HG03439 (cell line): Measurements from ENCODE around the gene SFXN5.

Experiments
- ATAC-seq: cut with Tn5 transposase; IDR thresholded peaks from one replicate; pipeline ENCODE4 v1.9.1; 2021; ENCODE audit warnings: mild to moderate bottlenecking, moderate library complexity; ENCODE audit not compliant: unreplicated experiment

The SFXN5 gene

GRCh38 chr2:72945450-72946019, 126.0 kb downstream of the SFXN5 start:
- no peak for ATAC-seq

DNA sequence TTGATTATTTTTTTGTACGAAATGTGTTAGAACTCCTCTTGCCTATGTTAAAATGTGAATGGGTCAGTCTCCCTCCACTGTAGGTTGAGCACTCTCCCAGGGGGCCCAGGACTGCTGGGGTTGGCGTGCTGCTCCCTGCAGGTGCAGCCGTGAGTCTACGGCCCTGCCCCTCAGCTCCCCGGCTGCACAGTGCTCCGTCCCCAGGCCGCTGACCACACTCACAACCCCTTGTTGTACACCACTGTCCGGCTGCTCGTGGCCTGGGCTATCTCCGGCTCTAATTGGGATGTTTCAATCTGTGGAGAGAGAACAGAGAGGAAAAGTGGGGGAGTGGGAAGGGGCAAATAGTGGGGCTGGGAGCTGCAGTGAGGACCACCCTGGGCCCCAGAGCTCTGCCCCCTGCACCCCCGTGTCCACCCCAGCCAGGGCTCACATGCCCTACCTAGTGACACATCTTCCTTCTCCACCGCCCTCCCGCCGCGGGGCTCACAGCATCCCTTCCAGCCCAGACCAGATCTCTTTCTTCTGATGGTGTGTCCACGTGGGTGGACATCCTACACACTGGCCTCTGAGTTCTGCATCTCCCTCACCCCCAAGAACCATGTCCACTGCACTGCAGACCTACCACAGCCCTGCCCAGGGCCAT, 126.6 kb downstream of the SFXN5 start:
- ATAC-seq = no peak

- no peak for ATAC-seq
Observed at GRCh38 chr2:72943540-72944395, 127.7 kb downstream of the SFXN5 start.

GRCh38 chr2:72942881-72943418, 128.6 kb downstream of the SFXN5 start:
- ATAC-seq = no peak

DNA sequence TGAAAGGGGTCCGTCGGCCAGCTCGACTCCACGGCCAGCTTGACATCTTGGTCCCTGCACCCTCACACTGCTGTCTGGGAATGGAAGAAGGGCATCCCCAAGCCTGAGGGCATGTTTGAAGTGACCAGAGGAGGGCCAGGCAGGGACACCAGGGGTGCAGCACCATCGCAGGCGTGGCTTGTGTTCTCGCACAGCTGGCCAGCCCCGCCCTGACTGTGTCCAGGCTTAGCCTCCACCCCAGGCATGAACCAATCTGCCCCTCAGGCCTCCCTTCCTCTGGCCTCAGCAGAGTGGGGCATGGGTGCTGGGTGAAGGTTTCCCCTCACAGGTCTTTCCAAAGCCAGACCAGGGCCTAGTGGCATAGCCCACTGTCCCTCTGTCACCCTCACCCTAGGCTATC, 129.2 kb downstream of the SFXN5 start:
- no peak for ATAC-seq

GRCh38 chr2:72940786-72941185, 130.7 kb downstream of the SFXN5 start:
- ATAC-seq = no peak

- no peak for ATAC-seq
Observed at GRCh38 chr2:72940361-72940760, 131.2 kb downstream of the SFXN5 start.

DNA sequence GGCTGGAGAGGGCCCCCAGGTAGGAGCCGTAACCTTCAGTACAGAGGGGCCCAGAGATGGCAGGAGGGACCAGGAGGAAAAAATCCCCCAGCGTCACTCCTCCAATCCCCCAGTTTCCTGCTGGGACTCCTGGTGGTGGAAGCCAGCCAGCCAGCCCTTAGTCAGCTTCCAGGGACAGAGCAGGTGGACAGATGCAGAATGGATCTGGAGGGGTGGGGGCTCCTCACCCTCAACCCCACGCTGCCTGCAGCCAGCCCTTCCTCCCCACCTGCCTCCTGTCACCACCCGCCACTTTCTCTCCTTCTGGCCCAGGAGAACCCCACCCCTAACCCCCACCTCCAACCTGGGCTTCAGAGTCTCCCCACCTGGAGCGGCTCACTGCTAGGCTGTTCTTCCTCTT, 133.1 kb downstream of the SFXN5 start:
- ATAC-seq = no peak

- ATAC-seq = no peak
Observed at GRCh38 chr2:72937356-72937669, 134.2 kb downstream of the SFXN5 start.

DNA sequence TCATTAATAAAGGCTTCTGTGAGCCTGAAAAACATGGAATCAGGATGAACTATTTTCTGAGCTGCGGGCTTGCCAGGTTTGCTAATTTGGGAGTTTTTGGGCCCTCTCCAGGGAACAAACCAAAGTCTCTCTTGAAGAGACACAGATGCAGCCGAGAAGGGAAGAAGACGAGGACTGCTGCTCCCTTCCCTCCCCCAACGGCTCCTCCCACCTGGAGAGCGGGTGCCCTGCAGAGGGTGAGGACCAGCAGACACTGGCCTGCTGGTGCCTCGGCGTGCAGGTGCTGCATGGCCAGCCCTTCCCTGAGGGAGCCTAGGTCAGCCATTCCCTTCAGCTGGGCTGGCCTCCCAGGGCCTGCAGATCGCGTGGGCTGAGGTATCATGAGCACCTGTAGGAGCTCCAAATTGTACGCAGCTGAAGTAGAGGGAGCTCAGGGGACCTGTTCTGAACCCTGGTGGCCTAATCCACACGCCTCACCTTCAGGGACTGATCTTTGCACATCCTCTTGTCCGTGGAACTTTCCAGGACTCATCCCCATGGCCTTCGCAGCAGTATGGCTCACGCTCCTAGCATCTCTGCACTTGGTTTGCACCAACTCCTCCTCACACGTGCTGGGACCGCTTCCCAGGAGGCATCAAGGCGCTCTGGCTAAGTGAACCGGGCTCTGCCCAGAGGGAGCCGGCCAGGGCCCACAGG, 134.7 kb downstream of the SFXN5 start:
- ATAC-seq = no peak

DNA sequence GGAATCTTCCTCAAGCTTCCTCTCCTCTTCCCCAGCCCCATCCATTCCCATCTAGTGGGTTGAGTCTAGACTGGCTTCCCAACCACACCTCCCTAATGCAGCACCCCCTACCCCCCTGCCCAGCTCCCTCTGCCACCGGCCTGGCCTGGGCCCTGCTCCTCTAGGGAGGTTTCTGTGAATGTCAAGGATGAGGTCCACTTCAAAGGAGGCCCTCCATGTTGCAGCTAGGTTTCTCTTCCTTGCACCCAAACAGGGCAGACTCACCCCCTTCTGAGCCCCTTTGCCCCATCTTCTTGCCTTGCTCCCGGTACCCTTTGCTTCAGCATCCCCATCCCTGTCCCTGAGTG, 135.9 kb downstream of the SFXN5 start:
- no peak for ATAC-seq

- ATAC-seq = no peak
Observed at GRCh38 chr2:72934683-72935610, 136.6 kb downstream of the SFXN5 start.

DNA sequence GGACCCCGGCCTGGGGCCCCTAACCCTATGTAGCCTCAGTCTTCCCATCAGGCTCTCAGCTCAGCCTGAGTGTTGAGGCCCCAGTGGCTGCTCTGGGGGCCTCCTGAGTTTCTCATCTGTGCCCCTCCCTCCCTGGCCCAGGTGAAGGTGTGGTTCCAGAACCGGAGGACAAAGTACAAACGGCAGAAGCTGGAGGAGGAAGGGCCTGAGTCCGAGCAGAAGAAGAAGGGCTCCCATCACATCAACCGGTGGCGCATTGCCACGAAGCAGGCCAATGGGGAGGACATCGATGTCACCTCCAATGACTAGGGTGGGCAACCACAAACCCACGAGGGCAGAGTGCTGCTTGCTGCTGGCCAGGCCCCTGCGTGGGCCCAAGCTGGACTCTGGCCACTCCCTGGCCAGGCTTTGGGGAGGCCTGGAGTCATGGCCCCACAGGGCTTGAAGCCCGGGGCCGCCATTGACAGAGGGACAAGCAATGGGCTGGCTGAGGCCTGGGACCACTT, 137.8 kb downstream of the SFXN5 start:
- ATAC-seq = no peak

GRCh38 chr2:72933207-72933606, 138.3 kb downstream of the SFXN5 start:
- ATAC-seq = no peak

DNA sequence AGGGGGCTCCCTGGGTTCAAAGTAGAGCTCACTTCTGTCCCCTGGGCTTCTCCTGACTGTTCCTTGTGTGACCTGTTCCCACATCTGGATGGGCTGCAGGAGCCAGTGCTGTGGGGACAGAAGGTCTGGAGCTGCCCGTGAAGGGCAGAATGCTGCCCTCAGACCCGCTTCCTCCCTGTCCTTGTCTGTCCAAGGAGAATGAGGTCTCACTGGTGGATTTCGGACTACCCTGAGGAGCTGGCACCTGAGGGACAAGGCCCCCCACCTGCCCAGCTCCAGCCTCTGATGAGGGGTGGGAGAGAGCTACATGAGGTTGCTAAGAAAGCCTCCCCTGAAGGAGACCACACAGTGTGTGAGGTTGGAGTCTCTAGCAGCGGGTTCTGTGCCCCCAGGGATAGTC, 138.7 kb downstream of the SFXN5 start:
- no peak for ATAC-seq

- no peak for ATAC-seq
Observed at GRCh38 chr2:72932045-72932740, 139.3 kb downstream of the SFXN5 start.

GRCh38 chr2:72931280-72931910, 140.1 kb downstream of the SFXN5 start:
- ATAC-seq = no peak

DNA sequence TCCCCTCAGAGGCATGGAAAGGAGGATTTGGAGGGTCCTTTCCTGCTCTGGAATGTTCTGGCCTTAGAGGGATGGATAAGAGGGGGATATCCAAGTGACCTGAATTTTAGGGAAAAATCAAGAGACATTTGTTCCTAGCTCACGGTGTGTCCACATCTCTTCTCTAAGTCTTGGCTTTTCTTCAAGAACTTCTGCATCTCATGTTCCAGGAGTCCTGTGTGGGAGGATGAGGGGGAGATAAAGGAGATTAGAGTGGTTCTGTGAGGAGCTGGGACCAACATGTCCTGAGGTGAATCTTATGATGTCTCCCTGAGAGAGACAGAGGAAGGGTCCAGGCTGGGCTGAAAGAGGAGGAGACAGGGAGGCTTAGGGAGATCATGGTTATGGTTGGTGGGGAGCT, 142.5 kb downstream of the SFXN5 start:
- no peak for ATAC-seq
